Prostate gland (tissue), 2 donors: ENCODE measurements around the gene PTPRG. TPM values are rescaled to one million over a fixed set of nuclear protein-coding genes. Genes with fewer than 3 reads are reported as not detected.

Experiments
- DNase-seq: peaks from one replicate; pipeline ENCODE4 v3.0.0-alpha.2; 2019; ENCODE audit warnings: low spot score
- H3K27ac ChIP-seq, 2 donors: fragments of 200-600 bp; sonication (generic); 2 replicates each; pipeline ENCODE4 v1.5.1; 2017 to 2019
- H3K27me3 ChIP-seq: fragments of 200-600 bp; sonication (generic); replicated peaks from 2 replicates; pipeline ENCODE4 v1.5.1; 2019; ENCODE audit not compliant: insufficient read depth
- H3K36me3 ChIP-seq, 2 donors: fragments of 200-600 bp; sonication (generic); 1 replicate in 1 of 2; 2 replicates in 1 of 2; pipeline versions ENCODE4 v1.5.1 to v1.8.1; 2017 to 2019
- H3K4me1 ChIP-seq: fragments of 200-600 bp; sonication (generic); replicated peaks from 2 replicates; pipeline ENCODE4 v1.5.1; 2019
- H3K4me3 ChIP-seq, 2 donors: fragments of 200-600 bp; sonication (generic); 2 replicates each; pipeline ENCODE4 v1.5.1; 2017 to 2019
- H3K9me3 ChIP-seq: fragments of 200-600 bp; sonication (generic); 2 replicates; pipeline ENCODE4 v1.5.1; 2017
- POLR2A ChIP-seq: fragments of 450-650 bp; IDR thresholded peaks from one replicate; pipeline ENCODE4 v1.6.1; 2016; ENCODE audit warnings: antibody characterized with exemption, mild to moderate bottlenecking
- POLR2AphosphoS5 ChIP-seq: sonication (generic); formaldehyde crosslinking; IDR thresholded peaks from one replicate; pipeline ENCODE4 v1.6.1; 2017; ENCODE audit warnings: antibody characterized with exemption
- WGBS: methylation state at CpG from one replicate; pipeline ENCODE4 v1.1.5; 2018; 5-methylcytosine and 5-hydroxymethylcytosine counted together
- intact Hi-C: fragments of 100-400 bp; cut with DNase I; formaldehyde crosslinking; loops from one replicate; pipeline ENCODE4 v1.14.2; 2022
- total RNA-seq, 2 donors: library from RNA; depleted of rRNA; stranded (reverse); fragments of >200 nt; gene quantifications; one replicate each; pipeline ENCODE4 v1.1.0, GENCODE V29; 2016
- TF ChIP-seq, protein P1 (sequence below), 4 experiments: fragments of 200-600 bp in 2 of 4; fragments of 450-650 bp in 2 of 4; sonication (generic) in 2 of 4; IDR thresholded peaks; 1 replicate in 3 of 4; 2 replicates in 1 of 4; pipeline ENCODE4 v1.5.1; 2016 to 2019; ENCODE audit warnings: antibody characterized with exemption in 4 of 4, mild to moderate bottlenecking in 2 of 4, moderate library complexity in 2 of 4

Gene PTPRG
- total RNA-seq, 2 donors from 2014 or later, result 22.0 to 78.6 TPM

DNA sequence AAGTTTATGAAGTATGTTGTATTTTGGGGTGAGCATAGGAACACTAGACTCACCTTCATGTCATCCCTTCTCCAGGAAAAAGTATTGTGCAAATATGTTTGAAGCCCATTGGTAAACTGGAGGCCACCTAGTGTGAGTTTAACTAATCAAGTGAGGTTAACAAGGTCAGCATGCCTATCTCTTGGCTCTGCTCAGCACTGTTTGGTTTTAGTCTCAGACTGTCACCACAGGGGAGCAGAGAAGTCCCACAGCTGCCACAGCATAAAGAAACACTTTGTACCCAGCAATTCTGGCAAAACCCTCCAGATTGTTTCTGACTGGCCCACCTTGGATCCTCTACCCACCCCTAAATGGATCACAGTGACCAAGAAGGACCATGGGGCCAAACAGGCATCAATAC lies 659.2 kb downstream of the PTPRG start:
- TF ChIP-seq, protein P1, sequence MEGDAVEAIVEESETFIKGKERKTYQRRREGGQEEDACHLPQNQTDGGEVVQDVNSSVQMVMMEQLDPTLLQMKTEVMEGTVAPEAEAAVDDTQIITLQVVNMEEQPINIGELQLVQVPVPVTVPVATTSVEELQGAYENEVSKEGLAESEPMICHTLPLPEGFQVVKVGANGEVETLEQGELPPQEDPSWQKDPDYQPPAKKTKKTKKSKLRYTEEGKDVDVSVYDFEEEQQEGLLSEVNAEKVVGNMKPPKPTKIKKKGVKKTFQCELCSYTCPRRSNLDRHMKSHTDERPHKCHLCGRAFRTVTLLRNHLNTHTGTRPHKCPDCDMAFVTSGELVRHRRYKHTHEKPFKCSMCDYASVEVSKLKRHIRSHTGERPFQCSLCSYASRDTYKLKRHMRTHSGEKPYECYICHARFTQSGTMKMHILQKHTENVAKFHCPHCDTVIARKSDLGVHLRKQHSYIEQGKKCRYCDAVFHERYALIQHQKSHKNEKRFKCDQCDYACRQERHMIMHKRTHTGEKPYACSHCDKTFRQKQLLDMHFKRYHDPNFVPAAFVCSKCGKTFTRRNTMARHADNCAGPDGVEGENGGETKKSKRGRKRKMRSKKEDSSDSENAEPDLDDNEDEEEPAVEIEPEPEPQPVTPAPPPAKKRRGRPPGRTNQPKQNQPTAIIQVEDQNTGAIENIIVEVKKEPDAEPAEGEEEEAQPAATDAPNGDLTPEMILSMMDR (IDR thresholded peaks at IDR 0.05), result no peak
- TF ChIP-seq POLR2AphosphoS5, result no peak
- no peak for TF ChIP-seq POLR2A
- intact Hi-C loops, result no loop called here
- no peak overlapping the region for H3K4me3 ChIP-seq
- no peaks in the 10 kb centered on the region for H3K27me3 ChIP-seq
- no peak for DNase-seq
- H3K27ac ChIP-seq, result no peak overlapping the region
- no peaks in the 10 kb centered on the region for H3K4me1 ChIP-seq
- H3K36me3 ChIP-seq, result no peaks in the 10 kb centered on the region
- H3K9me3 ChIP-seq, result no peaks in the 10 kb centered on the region

DNA sequence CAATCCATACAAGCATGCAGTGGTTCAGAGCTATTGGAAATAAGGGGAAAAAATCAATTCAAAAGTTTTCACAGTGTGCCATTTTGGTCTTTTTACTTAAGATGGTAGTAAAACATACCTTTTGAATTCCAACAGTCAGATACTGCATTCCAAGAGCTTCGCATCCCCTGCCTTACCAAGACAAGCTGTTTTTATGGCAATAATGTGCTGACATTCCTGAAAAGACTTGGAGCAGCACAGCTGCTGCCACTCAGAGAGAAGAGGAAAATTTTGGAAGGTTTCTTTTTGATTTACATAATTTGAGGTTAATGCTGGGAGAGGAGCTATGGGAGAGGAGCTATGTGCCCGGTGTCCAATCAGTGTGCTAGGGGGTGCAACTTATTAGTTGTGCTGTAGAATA lies 663.7 kb downstream of the PTPRG start:
- H3K9me3 ChIP-seq, result no peaks in the 10 kb centered on the region
- WGBS, result 68% methylated on average over 2 of the region's 2 CpGs
- TF ChIP-seq, protein P1 (IDR thresholded peaks at IDR 0.05), result no peak
- no peak for TF ChIP-seq POLR2AphosphoS5
- no peak for TF ChIP-seq POLR2A
- H3K4me1 ChIP-seq, result no peaks in the 10 kb centered on the region
- H3K4me3 ChIP-seq, result no peak overlapping the region
- no peak for DNase-seq
- intact Hi-C loops, result no loop called here
- no peaks in the 10 kb centered on the region for H3K27me3 ChIP-seq
- no peaks in the 10 kb centered on the region for H3K36me3 ChIP-seq
- H3K27ac ChIP-seq, result no peak overlapping the region

DNA sequence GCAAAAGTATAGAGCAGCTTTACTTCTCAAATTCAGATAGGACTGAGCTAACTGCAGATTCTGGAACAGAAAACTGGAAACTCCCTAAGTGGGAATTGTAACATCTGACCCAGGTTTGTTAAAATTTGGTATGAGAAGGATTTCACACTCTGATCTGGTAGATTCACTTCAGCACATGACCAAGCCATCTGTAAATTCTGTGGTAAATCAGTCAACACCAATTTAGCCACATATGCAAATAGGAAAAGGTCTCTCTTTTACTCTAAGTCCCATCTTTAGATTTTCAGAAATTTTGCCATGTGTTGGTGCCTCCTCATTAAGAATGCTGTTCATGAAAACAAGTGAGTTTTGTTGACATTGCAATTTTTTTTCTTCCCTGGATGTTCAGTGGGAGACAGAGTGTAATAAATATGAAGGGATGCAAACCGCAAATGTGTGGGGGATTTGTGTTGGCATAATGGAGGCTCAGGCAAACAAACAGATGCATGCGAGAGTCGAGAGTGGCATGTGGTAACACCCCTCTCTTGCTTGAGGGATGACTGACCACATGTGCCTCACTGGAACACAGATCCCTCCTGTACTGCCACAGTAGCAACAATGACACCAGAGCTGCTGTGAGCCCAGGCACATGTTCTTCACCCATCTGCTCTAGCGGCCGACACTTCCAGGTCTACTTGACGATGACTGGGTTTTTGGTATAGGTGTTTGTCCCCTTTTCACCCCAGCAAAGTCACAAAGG lies 665.4 kb downstream of the PTPRG start:
- H3K36me3 ChIP-seq, result no peaks in the 10 kb centered on the region
- no peak overlapping the region for H3K27ac ChIP-seq
- no peaks in the 10 kb centered on the region for H3K9me3 ChIP-seq
- no peaks in the 10 kb centered on the region for H3K27me3 ChIP-seq
- no peaks in the 10 kb centered on the region for H3K4me1 ChIP-seq
- TF ChIP-seq POLR2A (no peak), POLR2AphosphoS5 (no peak)
- TF ChIP-seq, protein P1 (IDR thresholded peaks at IDR 0.05), result no peak
- H3K4me3 ChIP-seq, result no peak overlapping the region
- intact Hi-C loops, result no loop called here
- no peak for DNase-seq
- WGBS, result 91% methylated on average over 6 of the region's 6 CpGs

DNA sequence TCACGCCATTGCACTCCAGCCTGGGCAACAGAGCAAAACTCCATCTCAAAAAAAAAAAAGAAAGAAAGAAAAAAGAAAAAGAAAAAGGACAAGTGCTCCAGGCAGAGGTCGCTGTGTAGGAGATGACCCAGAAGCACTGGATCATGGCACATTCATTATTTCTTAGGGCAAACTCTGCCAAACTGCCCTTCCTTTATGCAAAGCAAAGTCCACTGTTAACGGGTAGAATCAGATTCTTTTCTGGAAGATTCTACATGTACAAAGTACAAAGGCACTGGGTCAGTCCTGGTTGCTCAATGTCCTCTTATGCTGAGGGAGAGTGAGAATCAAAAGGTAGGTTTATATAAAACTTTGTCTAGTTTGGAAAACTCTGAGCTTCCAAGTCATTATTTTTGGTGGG lies 667.1 kb downstream of the PTPRG start:
- Histone ChIP-seq H3K9me3 (no peaks in the 10 kb centered on the region), H3K4me3 (no peak overlapping the region), H3K27ac (no peak overlapping the region), H3K36me3 (no peaks in the 10 kb centered on the region), H3K4me1 (no peaks in the 10 kb centered on the region), H3K27me3 (no peaks in the 10 kb centered on the region)
- no peak for TF ChIP-seq POLR2A
- TF ChIP-seq POLR2AphosphoS5, result no peak
- TF ChIP-seq, protein P1 (IDR thresholded peaks at IDR 0.05), result no peak
- intact Hi-C loops, result no loop called here
- WGBS, result 99% methylated on average over 3 of the region's 3 CpGs
- no peak for DNase-seq

DNA sequence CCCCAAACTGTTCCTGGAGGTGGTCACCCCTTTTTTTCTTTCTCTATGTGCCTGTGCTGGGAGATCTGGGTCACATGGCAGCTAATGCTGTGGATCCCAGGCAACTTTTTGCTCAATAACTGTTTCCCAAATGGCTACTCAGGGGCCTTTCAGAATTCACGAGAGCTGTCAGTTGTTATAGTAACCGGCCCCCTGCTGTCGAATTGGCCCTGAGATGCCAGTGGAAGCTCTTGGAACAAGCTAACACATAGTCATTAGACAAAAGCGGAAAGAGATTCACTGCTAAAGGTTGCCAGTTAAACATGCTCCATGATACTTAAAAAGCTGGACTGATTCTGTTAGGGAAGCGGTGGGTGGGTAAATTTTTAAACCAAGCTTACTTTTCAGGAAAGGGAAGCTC lies 667.8 kb downstream of the PTPRG start:
- Histone ChIP-seq H3K36me3 (no peaks in the 10 kb centered on the region), H3K27me3 (no peaks in the 10 kb centered on the region), H3K9me3 (no peaks in the 10 kb centered on the region), H3K4me1 (no peaks in the 10 kb centered on the region), H3K27ac (no peak overlapping the region), H3K4me3 (no peak overlapping the region)
- intact Hi-C loops, result no loop called here
- WGBS, result 83% methylated on average over 5 of the region's 5 CpGs
- no peak for TF ChIP-seq POLR2A
- TF ChIP-seq POLR2AphosphoS5, result no peak
- TF ChIP-seq, protein P1 (IDR thresholded peaks at IDR 0.05), result no peak
- DNase-seq, result no peak
